GM18951 (cell line): ENCODE measurements around the gene ZNF580.
A peak's percentile ranks its signal among the peaks of the same experiment; 100 is the strongest.

ENCODE experiments used
- POLR2A ChIP-seq: IDR thresholded peaks from 4 replicates; pipeline ENCODE4 v1.6.1; 2011; ENCODE audit warnings: mild to moderate bottlenecking; ENCODE audit not compliant: insufficient read length, insufficient read depth; ENCODE audit errors: extremely low read depth
- in situ Hi-C: fragments of 300-500 bp; cut with MboI; formaldehyde crosslinking; loops from one replicate; pipeline ENCODE4 v1.12.0; 2022; ENCODE audit warnings: low sequenced_read_pairs, mixed read lengths, inconsistent platforms; ENCODE audit not compliant: unreplicated experiment

Gene ZNF580

DNA sequence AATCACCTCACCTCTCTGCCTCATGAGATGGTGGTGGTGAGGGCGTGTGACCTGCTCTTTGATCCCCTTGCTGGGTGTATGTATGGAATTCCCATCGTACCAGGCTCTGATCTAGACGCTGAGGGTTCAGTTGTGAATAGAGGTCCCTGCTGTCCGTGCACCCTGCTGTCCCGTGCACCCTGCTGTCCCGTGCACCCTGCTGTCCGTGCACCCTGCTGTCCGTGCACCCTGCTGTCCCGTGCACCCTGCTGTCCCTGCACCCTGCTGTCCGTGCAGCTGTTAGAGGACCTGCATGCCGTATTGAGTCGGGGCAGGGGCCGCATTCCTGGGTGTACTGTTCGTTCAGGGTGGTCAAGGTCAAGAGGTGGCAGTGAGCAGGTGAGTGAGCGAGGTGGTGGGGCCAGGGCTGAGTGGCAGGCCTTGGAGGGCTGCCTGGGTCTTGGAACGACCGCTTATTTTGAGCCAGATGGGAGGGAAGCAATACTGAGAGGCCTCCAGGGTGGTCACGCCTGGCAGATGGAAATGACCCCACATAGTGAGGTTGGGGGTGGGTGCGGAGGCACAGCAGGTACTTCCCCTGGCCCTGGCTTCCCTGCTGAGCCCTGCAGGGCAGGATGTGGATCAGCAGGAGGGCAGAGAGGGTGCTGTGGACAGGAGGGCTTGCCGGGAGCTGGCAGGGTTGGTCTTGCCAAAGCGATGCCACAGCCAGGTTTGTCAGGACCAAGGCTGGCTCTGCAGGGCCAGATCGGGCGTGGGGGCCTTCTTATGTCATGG is 29.7 kb downstream of the ZNF580 start:
- in situ Hi-C loops: no loop called here
- TF ChIP-seq POLR2A: no peak

GRCh38 chr19:55671054-55671378 is 30.2 kb downstream of the ZNF580 start:
- in situ Hi-C loops: no loop called here

DNA sequence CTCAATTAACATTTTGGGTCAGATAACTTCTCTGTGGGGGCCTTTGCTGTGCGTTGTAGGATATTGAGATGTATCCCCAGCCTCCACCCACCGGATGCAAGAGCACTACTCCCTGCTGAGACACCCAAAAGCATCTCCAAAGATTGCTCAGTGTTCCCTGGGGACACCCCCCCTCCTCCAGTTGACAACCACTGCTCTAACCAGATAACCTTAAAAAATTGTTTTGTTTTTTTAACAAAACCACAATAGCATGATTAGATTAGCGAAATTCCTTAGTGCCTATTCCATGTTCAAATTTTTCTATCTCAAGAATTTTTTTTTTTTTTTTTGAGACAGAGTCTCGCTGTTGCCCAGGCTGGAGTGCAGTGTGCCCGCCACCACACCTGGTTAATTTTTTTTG is 31.6 kb downstream of the ZNF580 start:
- in situ Hi-C loops: no loop called here

More at GRCh38 chr19:55671054-55671378, 30.2 kb downstream of the ZNF580 start:
- no peak for TF ChIP-seq POLR2A

DNA sequence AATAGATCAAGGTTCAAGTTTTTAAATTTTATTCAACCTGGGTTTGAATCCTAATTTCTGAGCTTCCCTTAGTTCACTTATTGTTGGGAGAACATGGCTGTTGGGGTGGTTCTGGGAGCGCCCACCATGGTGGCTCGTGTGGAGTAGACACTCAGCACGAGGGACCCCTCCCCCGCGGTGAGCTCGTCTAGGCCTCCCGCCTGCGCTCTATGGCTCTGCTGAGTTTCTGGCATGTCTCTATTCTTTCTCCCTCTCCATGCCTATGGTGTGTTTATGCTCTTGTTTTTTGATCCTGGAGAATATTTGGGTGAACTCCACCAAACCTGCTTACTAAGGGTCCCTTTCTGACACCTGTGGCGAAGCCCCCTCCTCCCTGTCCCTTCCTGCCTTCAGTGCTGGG is 32.7 kb downstream of the ZNF580 start:
- TF ChIP-seq POLR2A: no peak
- in situ Hi-C loops: no loop called here

More for the DNA sequence above, 31.6 kb downstream of the ZNF580 start:
- no peak for TF ChIP-seq POLR2A

GRCh38 chr19:55673889-55674288 is 33.1 kb downstream of the ZNF580 start:
- TF ChIP-seq POLR2A: no peak
- in situ Hi-C loops: no loop called here

- TF ChIP-seq POLR2A: no peak
- in situ Hi-C loops: no loop called here
These were observed 33.6 kb downstream of the ZNF580 start for GRCh38 chr19:55674459-55674840.

DNA sequence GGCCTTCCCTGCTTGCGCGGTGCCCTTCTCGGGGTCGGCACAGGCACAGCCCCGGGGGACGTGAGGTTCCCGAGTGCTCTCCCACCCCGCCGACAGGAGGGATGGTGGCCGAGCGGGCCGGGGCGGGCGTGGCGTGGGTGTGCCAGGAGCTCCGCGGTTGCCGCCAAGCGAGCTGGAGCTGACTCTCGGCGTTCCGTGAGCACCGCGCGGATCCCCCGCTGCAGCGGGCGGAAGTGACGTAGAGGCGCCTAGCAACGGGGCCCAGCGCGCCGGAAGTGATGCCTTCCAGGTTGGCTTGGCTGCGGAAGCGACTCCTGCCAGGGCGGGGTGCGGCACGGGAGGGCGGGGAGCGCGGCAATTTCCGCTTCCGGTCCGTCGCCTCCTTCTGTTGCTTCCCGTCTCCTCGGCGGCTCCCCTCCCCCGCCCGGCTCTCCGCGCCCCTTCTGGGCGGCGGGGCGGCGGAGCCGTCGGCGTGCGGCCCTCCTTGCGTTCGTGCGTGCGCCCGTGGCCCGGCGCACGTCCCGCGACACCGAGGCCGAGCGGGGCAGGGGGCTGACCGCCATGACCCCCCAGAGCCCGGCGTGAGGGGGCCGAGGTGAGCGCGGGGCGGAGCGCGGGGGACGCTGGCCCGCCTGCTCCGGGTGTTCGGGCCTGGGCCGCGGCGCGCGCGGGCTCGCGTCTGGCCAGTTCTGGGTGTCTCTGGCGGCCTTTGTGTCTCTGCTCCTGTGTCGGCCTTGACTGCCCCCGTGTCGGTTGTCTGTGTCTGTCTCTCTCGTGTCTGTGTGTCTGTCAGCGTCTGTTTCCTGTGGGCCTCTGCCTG is 34.2 kb downstream of the ZNF580 start, which contains the start of gene EPN1:
Gene EPN1, plus strand, starts transcription at position 386 of the 820 bp plus-strand sequence. CDS start 3,402 bp downstream, outside the sequence.
- in situ Hi-C loops: no loop called here
- peak; percentile 73 for TF ChIP-seq POLR2A

GRCh38 chr19:55675661-55676354 is 35.0 kb downstream of the ZNF580 start:
- no peak for TF ChIP-seq POLR2A
- in situ Hi-C loops: no loop called here

DNA sequence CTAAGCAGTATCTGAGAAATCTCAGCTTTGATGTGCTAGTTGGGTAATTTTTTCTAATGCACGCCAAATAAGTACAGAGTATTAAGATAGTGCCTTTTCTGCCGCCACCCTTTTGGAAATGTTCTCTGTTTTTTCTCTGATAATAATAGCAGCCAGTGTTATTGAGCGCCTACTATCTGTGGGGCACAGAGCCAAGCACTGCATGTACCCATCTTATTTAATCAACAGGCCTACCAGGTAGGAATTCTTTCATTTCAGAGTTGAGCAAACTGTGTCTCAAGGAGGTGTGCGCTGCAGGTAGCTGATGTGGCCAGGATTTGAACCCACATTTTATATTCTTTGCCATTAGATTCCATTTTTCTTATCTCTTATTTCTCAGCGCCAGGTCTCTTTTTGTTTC is 35.6 kb downstream of the ZNF580 start:
- in situ Hi-C loops: no loop called here
- TF ChIP-seq POLR2A: no peak

DNA sequence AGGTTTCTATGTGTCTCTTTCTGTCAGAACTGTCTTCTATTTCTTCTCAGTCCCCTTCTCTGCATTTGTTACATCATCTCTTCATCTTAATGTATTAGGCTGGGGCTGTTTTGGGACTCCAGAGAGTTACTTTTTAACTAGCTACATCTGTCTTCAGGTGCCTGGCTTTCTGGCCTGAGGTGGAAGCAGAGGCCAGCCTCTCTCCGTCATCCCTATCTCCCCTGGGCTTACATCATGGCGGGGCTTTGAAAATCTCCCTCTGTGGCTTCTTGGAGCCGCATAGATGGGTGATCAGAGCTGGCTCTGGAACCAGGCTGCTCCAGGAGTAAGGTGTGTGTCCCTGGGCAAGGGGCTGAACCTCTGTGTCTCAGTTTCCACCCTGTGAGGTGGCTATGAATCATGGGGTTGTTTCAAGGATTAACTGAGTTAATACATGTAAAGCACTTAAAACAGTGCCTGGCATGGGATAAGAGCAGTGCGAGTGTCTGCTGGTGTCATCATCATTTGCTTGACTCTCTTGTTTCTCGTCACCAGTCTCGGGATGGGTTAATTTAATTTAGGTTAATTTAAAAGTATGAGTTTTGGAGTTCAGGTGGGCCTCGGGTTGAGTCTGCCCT is 36.2 kb downstream of the ZNF580 start:
- TF ChIP-seq POLR2A: no peak
- in situ Hi-C loops: no loop called here

- in situ Hi-C loops: no loop called here
- TF ChIP-seq POLR2A: no peak
These were observed 36.8 kb downstream of the ZNF580 start for GRCh38 chr19:55677572-55678028.

DNA sequence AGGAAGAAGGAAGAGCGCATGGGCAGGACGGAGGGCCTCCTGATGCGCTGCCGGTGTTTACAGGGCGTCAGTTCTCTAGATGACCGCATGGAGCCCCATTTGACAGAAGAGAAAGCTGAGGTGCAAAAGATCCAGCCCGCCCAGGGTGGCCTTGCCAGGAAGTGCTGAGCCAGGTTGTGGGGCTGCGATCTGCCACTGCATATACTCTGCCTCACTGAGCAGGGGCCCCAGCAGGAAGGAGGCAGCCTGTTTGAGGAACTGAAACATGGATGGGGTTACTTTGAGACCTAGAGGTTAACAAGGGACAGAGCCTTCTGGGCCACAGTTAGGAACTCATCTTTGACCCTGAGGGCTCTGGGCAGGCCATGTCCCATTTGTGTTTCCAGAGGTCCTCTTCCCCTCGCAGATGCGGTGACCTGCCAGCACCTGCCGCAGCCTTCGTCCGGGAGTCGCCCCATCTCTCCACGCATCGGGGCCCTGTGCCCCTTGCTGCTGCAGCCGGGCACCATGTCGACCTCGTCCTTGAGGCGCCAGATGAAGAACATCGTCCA is 37.4 kb downstream of the ZNF580 start:
- in situ Hi-C loops: no loop called here
- TF ChIP-seq POLR2A: peak; percentile 47
